ENCODE results near the gene CAMTA1. TPM values are rescaled to one million over a fixed set of nuclear protein-coding genes. Genes with fewer than 3 reads are reported as not detected.

The CAMTA1 gene
- total RNA-seq, 5 donors from 2014 or later (not counting 1 experiment from before 2014, with no cell fraction given): 29.7 to 37.4 (median 34.6) TPM

- Mint-ChIP-seq H3K4me3 (no peak overlapping the region), H3K4me1 (no peaks in the 10 kb centered on the region), H3K27ac (no peak overlapping the region), H3K36me3 (no peaks in the 10 kb centered on the region), H3K9me3 (no peaks in the 10 kb centered on the region), H3K27me3 (no peaks in the 10 kb centered on the region)
- H3K36me3 ChIP-seq (ENCODE audit: control insufficient read depth in 2 of 2, extremely low read depth in 1 of 2, insufficient read depth in 1 of 2, low read length in 1 of 2): no peaks in the 10 kb centered on the region
- H3K4me3 ChIP-seq (ENCODE audit: control insufficient read depth in 1 of 2, extremely low read depth in 1 of 2, low read length in 1 of 2): no peak overlapping the region
- 76% methylated on average over 8 of the region's 11 CpGs for WGBS (ENCODE audit: insufficient coverage)
- no peaks in the 10 kb centered on the region for H3K4me1 ChIP-seq (ENCODE audit: control insufficient read depth in 1 of 2, extremely low read depth in 1 of 2, insufficient read depth in 2 of 2, low read length in 2 of 2)
- no peak for DNase-seq
- ATAC-seq (replicated peaks in 1 of 4): no peak
- no peak overlapping the region for H3K27ac ChIP-seq (ENCODE audit: low read length)
- CTCF ChIA-PET: no interaction called here
- peaks cover 0 to under 1% of the 10 kb centered on the region in 2 experiments for H3K27me3 ChIP-seq (replicated peaks in 1 of 2; ENCODE audit: control insufficient read depth in 2 of 2, extremely low read depth in 1 of 2, insufficient read depth in 2 of 2, low read length in 1 of 2)
- POLR2A ChIA-PET: no interaction called here
- no peaks in the 10 kb centered on the region for H3K9me3 ChIP-seq
These were observed 556.1 kb downstream of the CAMTA1 start for GRCh38 chr1:7341145-7341905.

DNA sequence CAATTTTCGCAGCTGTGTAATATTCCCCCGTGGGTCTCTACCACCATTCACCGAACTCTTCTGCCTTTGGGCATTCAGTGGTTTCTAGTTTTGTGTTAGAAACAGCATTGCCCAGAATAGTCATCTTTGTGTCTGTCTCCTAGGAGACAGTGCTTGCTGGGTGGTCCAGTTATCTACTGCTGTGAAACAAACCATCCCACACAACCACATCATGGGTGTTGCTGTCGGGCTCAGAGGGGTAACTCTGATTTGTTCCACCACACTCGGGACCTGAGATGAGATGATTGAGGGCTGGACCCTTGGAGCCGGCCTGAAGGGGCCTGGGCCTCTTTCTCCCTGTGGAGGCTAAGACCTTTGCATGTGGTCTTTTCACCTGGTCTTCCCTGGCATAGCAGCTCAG, 558.6 kb downstream of the CAMTA1 start:
- no peak overlapping the region for H3K27ac Mint-ChIP-seq
- no peak overlapping the region for H3K4me3 Mint-ChIP-seq
- 75% methylated on average over 2 of the region's 6 CpGs for WGBS (ENCODE audit: insufficient coverage)
- no peaks in the 10 kb centered on the region for H3K4me1 Mint-ChIP-seq
- no peaks in the 10 kb centered on the region for H3K36me3 Mint-ChIP-seq
- ChIA-PET POLR2A (no interaction called here), CTCF (interaction anchor here in 1 of 2 donors (0.5 kb wide), 1 partner anchor 9 kb away, joined by 4 read pairs; no protein-coding TSS in a partner anchor)
- Histone ChIP-seq H3K9me3 (no peaks in the 10 kb centered on the region), H3K36me3 (ENCODE audit: control insufficient read depth in 2 of 2, extremely low read depth in 1 of 2, insufficient read depth in 1 of 2, low read length in 1 of 2) (no peaks in the 10 kb centered on the region), H3K27ac (ENCODE audit: low read length) (no peak overlapping the region), H3K27me3 (replicated peaks in 1 of 2; ENCODE audit: control insufficient read depth in 2 of 2, extremely low read depth in 1 of 2, insufficient read depth in 2 of 2, low read length in 1 of 2) (peaks cover 0 to 8% of the 10 kb centered on the region in 2 experiments), H3K4me1 (ENCODE audit: control insufficient read depth in 1 of 2, extremely low read depth in 1 of 2, insufficient read depth in 2 of 2, low read length in 2 of 2) (no peaks in the 10 kb centered on the region), H3K4me3 (ENCODE audit: control insufficient read depth in 1 of 2, extremely low read depth in 1 of 2, low read length in 1 of 2) (no peak overlapping the region)
- H3K9me3 Mint-ChIP-seq: no peaks in the 10 kb centered on the region
- ATAC-seq (replicated peaks in 1 of 4) (no peak), DNase-seq (no peak)
- peaks cover 3 to 4% of the 10 kb centered on the region in 2 donors for H3K27me3 Mint-ChIP-seq

- H3K4me3 ChIP-seq (ENCODE audit: control insufficient read depth in 1 of 2, extremely low read depth in 1 of 2, low read length in 1 of 2): no peak overlapping the region
- H3K27me3 ChIP-seq (replicated peaks in 1 of 2; ENCODE audit: control insufficient read depth in 2 of 2, extremely low read depth in 1 of 2, insufficient read depth in 2 of 2, low read length in 1 of 2): peaks cover 0 to 10% of the 10 kb centered on the region in 2 experiments
- WGBS (ENCODE audit: insufficient coverage): no CpG with 5 or more reads among the region's 2 CpGs
- Mint-ChIP-seq H3K27ac (no peak overlapping the region), H3K36me3 (no peaks in the 10 kb centered on the region), H3K4me1 (no peaks in the 10 kb centered on the region), H3K27me3 (peaks cover 3 to 8% of the 10 kb centered on the region in 2 donors), H3K4me3 (no peak overlapping the region), H3K9me3 (no peaks in the 10 kb centered on the region)
- ATAC-seq (replicated peaks in 1 of 4) (no peak), DNase-seq (no peak)
- H3K4me1 ChIP-seq (ENCODE audit: control insufficient read depth in 1 of 2, extremely low read depth in 1 of 2, insufficient read depth in 2 of 2, low read length in 2 of 2): no peaks in the 10 kb centered on the region
- H3K9me3 ChIP-seq: no peaks in the 10 kb centered on the region
- POLR2A ChIA-PET: no interaction called here
- CTCF ChIA-PET: interaction anchor here in 1 of 2 donors (0.5 kb wide), 1 partner anchor 10 kb away, joined by 4 read pairs; no protein-coding TSS in a partner anchor
- H3K36me3 ChIP-seq (ENCODE audit: control insufficient read depth in 2 of 2, extremely low read depth in 1 of 2, insufficient read depth in 1 of 2, low read length in 1 of 2): no peaks in the 10 kb centered on the region
- no peak overlapping the region for H3K27ac ChIP-seq (ENCODE audit: low read length)
These were observed 559.0 kb downstream of the CAMTA1 start for GRCh38 chr1:7344299-7344698.

GRCh38 chr1:7345516-7345915, 560.3 kb downstream of the CAMTA1 start:
- Mint-ChIP-seq H3K4me3 (no peak overlapping the region), H3K4me1 (no peaks in the 10 kb centered on the region), H3K27ac (no peak overlapping the region), H3K36me3 (no peaks in the 10 kb centered on the region), H3K9me3 (no peaks in the 10 kb centered on the region), H3K27me3 (peaks cover 3 to 9% of the 10 kb centered on the region in 2 donors)
- no peaks in the 10 kb centered on the region for H3K36me3 ChIP-seq (ENCODE audit: control insufficient read depth in 2 of 2, extremely low read depth in 1 of 2, insufficient read depth in 1 of 2, low read length in 1 of 2)
- WGBS (ENCODE audit: insufficient coverage): 64% methylated on average over 2 of the region's 3 CpGs
- H3K4me1 ChIP-seq (ENCODE audit: control insufficient read depth in 1 of 2, extremely low read depth in 1 of 2, insufficient read depth in 2 of 2, low read length in 2 of 2): no peaks in the 10 kb centered on the region
- ChIA-PET POLR2A (no interaction called here), CTCF (no interaction called here)
- H3K9me3 ChIP-seq: no peaks in the 10 kb centered on the region
- no peak overlapping the region for H3K27ac ChIP-seq (ENCODE audit: low read length)
- H3K27me3 ChIP-seq (replicated peaks in 1 of 2; ENCODE audit: control insufficient read depth in 2 of 2, extremely low read depth in 1 of 2, insufficient read depth in 2 of 2, low read length in 1 of 2): peaks cover 0 to 14% of the 10 kb centered on the region in 2 experiments
- ATAC-seq (replicated peaks in 1 of 4): no peak
- no peak for DNase-seq
- H3K4me3 ChIP-seq (ENCODE audit: control insufficient read depth in 1 of 2, extremely low read depth in 1 of 2, low read length in 1 of 2): no peak overlapping the region

- Mint-ChIP-seq H3K4me1 (no peaks in the 10 kb centered on the region), H3K4me3 (no peak overlapping the region)
- no peaks in the 10 kb centered on the region for H3K9me3 ChIP-seq
These were observed 560.9 kb downstream of the CAMTA1 start for GRCh38 chr1:7346070-7346596.

GRCh38 chr1:7346600-7347570, 561.6 kb downstream of the CAMTA1 start:
- POLR2A ChIA-PET: no interaction called here

More at GRCh38 chr1:7346070-7346596, 560.9 kb downstream of the CAMTA1 start:
- WGBS (ENCODE audit: insufficient coverage): no CpG with 5 or more reads among the region's 3 CpGs
- ATAC-seq (replicated peaks in 1 of 4) (no peak), DNase-seq (no peak)
- H3K36me3 Mint-ChIP-seq: no peaks in the 10 kb centered on the region
- no peaks in the 10 kb centered on the region for H3K36me3 ChIP-seq (ENCODE audit: control insufficient read depth in 2 of 2, extremely low read depth in 1 of 2, insufficient read depth in 1 of 2, low read length in 1 of 2)
- no peak overlapping the region for H3K4me3 ChIP-seq (ENCODE audit: control insufficient read depth in 1 of 2, extremely low read depth in 1 of 2, low read length in 1 of 2)
- no peak overlapping the region for H3K27ac Mint-ChIP-seq
- ChIA-PET CTCF (no interaction called here), POLR2A (no interaction called here)
- H3K27me3 ChIP-seq (replicated peaks in 1 of 2; ENCODE audit: control insufficient read depth in 2 of 2, extremely low read depth in 1 of 2, insufficient read depth in 2 of 2, low read length in 1 of 2): peaks cover 0 to 14% of the 10 kb centered on the region in 2 experiments
- no peak overlapping the region for H3K27ac ChIP-seq (ENCODE audit: low read length)
- peaks cover 3 to 9% of the 10 kb centered on the region in 2 donors for H3K27me3 Mint-ChIP-seq
- H3K4me1 ChIP-seq (ENCODE audit: control insufficient read depth in 1 of 2, extremely low read depth in 1 of 2, insufficient read depth in 2 of 2, low read length in 2 of 2): no peaks in the 10 kb centered on the region
- H3K9me3 Mint-ChIP-seq: no peaks in the 10 kb centered on the region

More at GRCh38 chr1:7346600-7347570, 561.6 kb downstream of the CAMTA1 start:
- Histone ChIP-seq H3K9me3 (no peaks in the 10 kb centered on the region), H3K27me3 (replicated peaks in 1 of 2; ENCODE audit: control insufficient read depth in 2 of 2, extremely low read depth in 1 of 2, insufficient read depth in 2 of 2, low read length in 1 of 2) (peaks cover 0 to 18% of the 10 kb centered on the region in 2 experiments), H3K27ac (ENCODE audit: low read length) (no peak overlapping the region), H3K4me3 (ENCODE audit: control insufficient read depth in 1 of 2, extremely low read depth in 1 of 2, low read length in 1 of 2) (no peak overlapping the region), H3K36me3 (ENCODE audit: control insufficient read depth in 2 of 2, extremely low read depth in 1 of 2, insufficient read depth in 1 of 2, low read length in 1 of 2) (no peaks in the 10 kb centered on the region), H3K4me1 (ENCODE audit: control insufficient read depth in 1 of 2, extremely low read depth in 1 of 2, insufficient read depth in 2 of 2, low read length in 2 of 2) (no peaks in the 10 kb centered on the region)
- ATAC-seq (replicated peaks in 1 of 4) (peak in 1 of 4 experiments; percentile 13), DNase-seq (no peak)
- Mint-ChIP-seq H3K9me3 (no peaks in the 10 kb centered on the region), H3K4me1 (no peaks in the 10 kb centered on the region), H3K27ac (no peak overlapping the region), H3K36me3 (no peaks in the 10 kb centered on the region), H3K4me3 (no peak overlapping the region), H3K27me3 (peaks cover 3 to 11% of the 10 kb centered on the region in 2 donors)
- WGBS (ENCODE audit: insufficient coverage): 84% methylated on average over 17 of the region's 24 CpGs
- CTCF ChIA-PET: no interaction called here

Data from T-cell (primary cell).